Stimulated activated CD8-positive, alpha-beta memory T cell treated with anti-CD3 and anti-CD28 coated beads, Interleukin-15, amount 100 ng/mL, for 4 hours (primary cell): ENCODE results near the gene TMEM125.

Experiments used
- DNase-seq, 2 donors: peaks; one replicate each; pipeline ENCODE4 v3.0.0-alpha.2; 2020; ENCODE audit warnings: low read depth in 2 of 2

Gene TMEM125

GRCh38 chr1:43274125-43274803 is 4.5 kb downstream of the TMEM125 start:
- no peak for DNase-seq

GRCh38 chr1:43274804-43275180 is 5.0 kb downstream of the TMEM125 start:
- DNase-seq = no peak

- DNase-seq = no peak
Measured at GRCh38 chr1:43275826-43276620, 6.2 kb downstream of the TMEM125 start.

- no peak for DNase-seq
Measured at GRCh38 chr1:43276673-43277072, 6.9 kb downstream of the TMEM125 start.

- no peak for DNase-seq
Measured at GRCh38 chr1:43277116-43277876, 7.5 kb downstream of the TMEM125 start.

- DNase-seq = no peak
Measured at GRCh38 chr1:43279161-43279560, 9.4 kb downstream of the TMEM125 start.

GRCh38 chr1:43279666-43280065 is 9.9 kb downstream of the TMEM125 start:
- no peak for DNase-seq

- DNase-seq = no peak
Measured at GRCh38 chr1:43280692-43281091, 10.9 kb downstream of the TMEM125 start.

GRCh38 chr1:43282220-43283195 is 12.7 kb downstream of the TMEM125 start:
- DNase-seq = no peak

GRCh38 chr1:43284065-43284464 is 14.3 kb downstream of the TMEM125 start:
- DNase-seq = no peak

- no peak for DNase-seq
Measured at GRCh38 chr1:43284546-43285110, 14.8 kb downstream of the TMEM125 start.

- DNase-seq = no peak
Measured at GRCh38 chr1:43285269-43285990, 15.6 kb downstream of the TMEM125 start, which contains the start of gene C1orf210. C1orf210 (minus strand) TSS chr1:43285581; CDS start chr1:43283270, 2,311 bp downstream.

GRCh38 chr1:43286115-43286514 is 16.3 kb downstream of the TMEM125 start:
- DNase-seq = no peak

GRCh38 chr1:43286533-43286932 is 16.8 kb downstream of the TMEM125 start:
- DNase-seq = no peak

GRCh38 chr1:43288058-43288784 is 18.4 kb downstream of the TMEM125 start:
- no peak for DNase-seq

GRCh38 chr1:43288785-43289706 is 19.3 kb downstream of the TMEM125 start:
- DNase-seq = no peak

- DNase-seq = no peak
Measured at GRCh38 chr1:43292216-43292615, 22.4 kb downstream of the TMEM125 start.

GRCh38 chr1:43292679-43293078 is 22.9 kb downstream of the TMEM125 start:
- no peak for DNase-seq
